HG03558 (cell line): Measurements from ENCODE around the gene TCF12.

ENCODE experiments used
- ATAC-seq: cut with Tn5 transposase; IDR thresholded peaks from one replicate; pipeline ENCODE4 v1.9.1; 2021; ENCODE audit warnings: moderate number of reproducible peaks; ENCODE audit not compliant: unreplicated experiment; ENCODE audit errors: extremely low read depth

Gene TCF12

DNA sequence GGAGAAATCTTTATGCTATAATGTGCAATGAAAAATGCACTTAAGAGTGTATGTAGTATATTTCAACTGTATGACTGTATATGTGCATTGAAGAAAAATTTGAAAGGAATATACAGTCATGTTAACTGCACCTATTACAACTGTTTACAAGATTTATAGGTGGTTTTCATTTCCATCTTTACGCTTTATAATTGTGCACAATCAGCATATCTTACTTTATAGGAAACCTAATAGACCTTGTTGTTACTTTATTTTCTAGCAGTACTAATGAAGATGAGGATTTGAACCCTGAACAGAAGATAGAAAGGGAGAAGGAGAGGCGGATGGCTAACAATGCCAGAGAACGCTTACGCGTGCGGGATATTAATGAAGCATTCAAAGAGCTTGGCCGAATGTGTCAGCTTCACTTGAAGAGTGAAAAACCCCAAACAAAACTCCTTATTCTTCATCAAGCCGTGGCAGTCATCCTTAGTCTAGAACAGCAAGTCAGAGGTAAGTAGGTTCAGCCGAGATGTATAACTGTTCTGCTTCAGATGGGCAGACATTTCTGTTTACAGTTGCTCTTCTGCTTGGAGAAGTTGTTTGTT, 354.4 kb downstream of the TCF12 start:
- no peak for ATAC-seq

GRCh38 chr15:57273402-57273801, 355.0 kb downstream of the TCF12 start:
- no peak for ATAC-seq

DNA sequence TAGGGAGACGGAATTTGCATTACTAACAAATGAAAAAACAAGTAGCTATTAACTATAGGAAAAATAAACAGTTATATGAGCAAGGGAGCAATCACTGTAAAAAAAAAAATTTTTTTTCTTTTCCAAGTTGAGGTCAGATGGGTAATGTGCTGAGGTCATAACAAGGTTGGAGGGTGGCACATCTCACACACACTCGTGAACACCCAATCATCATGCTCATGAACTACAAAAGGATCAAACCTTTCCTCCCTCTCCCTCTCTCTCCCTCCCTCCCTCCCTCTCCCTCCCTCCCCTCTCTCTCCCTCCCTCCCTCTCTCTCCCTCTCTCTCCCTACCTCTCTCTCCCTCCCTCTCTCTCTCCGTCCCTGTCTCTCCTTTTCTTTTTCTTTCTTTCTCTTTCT, 360.0 kb downstream of the TCF12 start:
- no peak for ATAC-seq

GRCh38 chr15:57280464-57280863, 362.0 kb downstream of the TCF12 start:
- ATAC-seq = no peak

DNA sequence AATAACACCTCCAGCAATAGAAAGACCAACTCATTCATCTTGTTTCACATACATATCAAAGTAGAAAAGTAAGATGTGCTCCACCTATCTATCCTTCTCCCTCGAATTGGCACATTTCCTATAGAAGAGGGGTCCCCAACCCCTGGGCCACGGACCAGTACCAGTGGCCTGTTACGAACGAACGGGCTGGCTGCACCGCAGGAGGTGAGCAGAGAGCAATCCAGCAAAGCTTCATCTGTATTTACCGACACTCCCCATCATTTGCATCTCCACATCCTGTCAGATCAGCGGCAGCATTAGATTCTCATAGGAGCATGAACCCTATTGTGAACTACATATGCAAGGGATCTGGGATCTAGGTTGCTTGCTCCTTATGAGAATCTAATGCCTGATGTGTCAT, 362.9 kb downstream of the TCF12 start:
- peak; percentile 44 for ATAC-seq

DNA sequence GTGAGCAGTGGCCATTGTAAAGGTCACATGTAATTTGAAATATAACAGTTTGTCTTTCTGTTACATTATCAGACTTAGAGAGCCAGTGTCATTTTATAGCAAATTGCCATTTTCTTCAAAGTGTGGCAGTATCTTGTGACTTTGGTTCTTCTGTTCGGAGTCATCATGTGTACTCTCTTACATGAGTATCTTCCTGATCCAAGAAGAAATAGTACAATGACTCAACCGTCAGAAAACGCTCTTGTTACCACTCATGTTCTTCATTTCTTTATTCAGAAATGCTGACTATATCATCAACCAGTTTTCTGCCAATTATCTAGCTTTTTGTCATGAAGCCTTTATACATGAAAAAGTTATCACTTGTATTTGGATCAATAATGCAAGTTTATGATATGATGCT, 364.2 kb downstream of the TCF12 start:
- no peak for ATAC-seq

DNA sequence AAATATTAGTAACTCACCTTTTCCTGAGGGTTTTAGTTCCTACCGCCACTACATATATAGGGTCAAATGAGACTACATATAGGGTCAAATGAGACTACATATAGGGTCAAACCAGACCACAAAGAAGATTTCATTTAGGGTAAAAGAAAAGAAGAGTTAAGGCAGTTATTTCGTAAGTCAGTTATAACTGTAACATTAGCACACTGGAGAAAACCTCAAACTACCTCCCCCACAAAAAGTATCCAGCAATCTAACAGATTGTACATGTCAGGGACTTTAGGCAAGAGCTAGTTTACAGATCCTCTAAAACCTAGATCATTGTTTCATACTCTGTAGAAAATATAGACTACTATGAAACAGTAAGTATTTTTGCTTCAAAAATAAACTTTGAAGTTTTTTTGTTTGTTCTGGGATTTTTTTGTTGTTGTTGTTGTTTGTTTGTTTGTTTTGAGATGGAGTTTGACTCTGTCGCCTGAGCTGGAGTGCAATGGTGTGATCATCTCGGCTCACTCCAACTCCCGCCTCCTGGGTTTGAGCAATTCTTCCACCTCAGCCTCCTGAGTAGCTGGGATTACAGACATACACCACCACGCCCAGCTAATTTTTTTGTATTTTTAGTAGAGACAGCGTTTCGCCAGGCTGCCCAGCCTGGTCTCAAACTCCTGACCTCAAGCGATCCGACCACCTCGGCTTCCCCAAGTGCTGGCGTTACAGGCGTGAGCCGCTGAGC, 365.5 kb downstream of the TCF12 start:
- ATAC-seq = no peak

- ATAC-seq = no peak
Observed at GRCh38 chr15:57284535-57284934, 366.1 kb downstream of the TCF12 start.

- ATAC-seq = no peak
Observed at GRCh38 chr15:57285386-57285785, 366.9 kb downstream of the TCF12 start.

- ATAC-seq = no peak
Observed at GRCh38 chr15:57286446-57287122, 368.1 kb downstream of the TCF12 start.

GRCh38 chr15:57287123-57287521, 368.7 kb downstream of the TCF12 start:
- ATAC-seq = no peak

DNA sequence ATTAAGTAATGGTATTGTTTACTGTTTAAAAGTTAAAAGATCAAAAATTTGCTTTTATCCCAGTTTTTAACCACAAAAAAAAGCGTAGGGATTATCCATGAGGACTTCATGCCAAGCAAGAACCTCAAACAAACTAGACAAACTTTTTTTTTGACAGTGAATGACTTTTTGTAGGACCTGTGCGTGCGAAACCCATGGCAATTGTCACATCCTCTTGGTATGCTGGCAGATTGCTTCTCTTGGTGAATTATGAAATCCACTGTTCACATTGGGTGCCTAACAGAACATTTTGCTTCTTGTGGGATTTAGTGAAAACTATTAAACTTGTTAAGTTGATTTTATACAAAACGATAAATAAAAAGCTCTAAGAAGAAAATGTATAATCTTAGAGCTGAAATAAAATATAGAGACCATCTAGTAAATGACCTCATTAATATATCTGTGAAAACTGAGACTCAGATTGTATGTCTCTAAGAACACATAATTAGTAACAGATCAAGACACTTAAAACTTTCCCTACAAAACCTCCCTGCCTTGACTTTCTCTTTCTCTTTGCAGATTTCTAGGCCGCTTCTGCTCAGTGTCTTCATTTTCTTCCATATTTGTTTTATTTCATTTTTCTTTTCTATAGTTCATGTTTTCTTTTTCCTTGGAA, 370.6 kb downstream of the TCF12 start:
- no peak for ATAC-seq

DNA sequence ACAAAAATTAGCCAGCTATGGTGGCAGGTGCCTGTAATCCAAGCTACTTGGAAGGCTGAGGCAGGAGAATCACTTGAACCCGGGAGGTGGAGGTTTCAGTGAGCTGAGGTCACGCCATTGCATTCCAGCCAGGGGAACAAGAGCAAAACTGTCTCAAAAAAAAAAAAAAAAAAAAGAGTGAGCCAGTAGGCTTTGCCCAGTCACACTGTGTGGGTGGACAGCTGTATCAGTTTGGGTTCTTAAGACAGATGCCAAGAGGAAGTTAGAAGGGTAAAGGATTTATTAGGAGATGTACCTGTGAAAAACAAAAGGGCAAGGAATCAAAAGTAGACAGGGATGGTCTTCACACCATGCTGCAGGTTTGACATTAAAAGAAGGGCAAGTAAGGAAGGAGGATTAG, 371.7 kb downstream of the TCF12 start:
- no peak for ATAC-seq

- ATAC-seq = no peak
Observed at GRCh38 chr15:57290826-57291225, 372.4 kb downstream of the TCF12 start.

DNA sequence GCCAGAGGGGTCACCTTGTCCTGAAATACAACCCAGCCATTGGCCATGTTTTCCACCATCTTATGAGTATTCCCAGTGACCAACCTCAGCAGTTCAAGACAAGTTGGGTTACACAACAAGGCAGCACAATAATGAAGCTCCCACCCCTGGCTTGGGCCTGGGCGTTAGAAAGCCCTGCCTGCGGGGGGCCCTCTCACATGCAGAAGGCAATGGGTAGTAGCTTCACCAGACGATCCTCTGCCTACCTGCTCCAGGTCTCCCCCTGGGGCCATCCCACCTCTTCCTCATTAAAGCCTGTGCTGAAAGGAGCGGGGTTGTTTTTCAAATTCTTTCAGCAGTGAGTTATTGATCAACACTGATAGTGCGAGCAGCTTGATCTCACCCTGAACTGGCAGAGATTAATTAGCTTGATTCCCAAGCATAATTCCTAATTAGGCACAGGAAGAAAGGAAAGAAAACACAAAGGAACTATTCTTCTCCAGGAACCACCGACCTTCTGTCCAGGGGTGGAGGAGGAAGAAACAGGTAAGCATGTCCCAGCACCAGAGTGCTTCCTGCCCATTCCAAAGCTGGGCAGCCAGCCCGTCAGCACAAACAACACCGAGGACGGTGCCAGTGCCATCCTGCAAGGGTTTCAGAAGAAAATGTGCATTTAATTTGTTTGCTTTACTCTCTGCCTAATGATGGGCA, 378.2 kb downstream of the TCF12 start:
- no peak for ATAC-seq

DNA sequence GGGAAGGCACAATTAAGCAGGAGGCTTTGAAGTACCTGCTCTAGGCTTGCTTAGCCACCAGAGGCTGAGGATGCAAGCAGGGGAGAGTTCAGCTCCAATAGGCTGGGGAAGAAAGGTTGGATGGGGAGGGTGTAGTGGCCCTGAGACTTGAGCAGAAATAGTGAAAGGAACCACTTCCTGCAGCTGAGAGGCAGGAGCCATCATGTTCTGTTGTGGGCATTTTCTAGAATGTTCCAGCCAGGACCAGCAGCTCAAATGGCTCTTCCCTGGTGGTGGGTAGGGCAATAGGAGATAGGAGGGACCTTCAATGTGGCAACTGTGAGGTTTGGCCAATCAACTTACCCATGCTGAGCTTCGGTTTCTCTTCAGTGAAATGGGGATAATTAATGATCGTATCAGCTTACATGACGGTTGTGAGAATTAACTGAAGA, 378.7 kb downstream of the TCF12 start:
- no peak for ATAC-seq

DNA sequence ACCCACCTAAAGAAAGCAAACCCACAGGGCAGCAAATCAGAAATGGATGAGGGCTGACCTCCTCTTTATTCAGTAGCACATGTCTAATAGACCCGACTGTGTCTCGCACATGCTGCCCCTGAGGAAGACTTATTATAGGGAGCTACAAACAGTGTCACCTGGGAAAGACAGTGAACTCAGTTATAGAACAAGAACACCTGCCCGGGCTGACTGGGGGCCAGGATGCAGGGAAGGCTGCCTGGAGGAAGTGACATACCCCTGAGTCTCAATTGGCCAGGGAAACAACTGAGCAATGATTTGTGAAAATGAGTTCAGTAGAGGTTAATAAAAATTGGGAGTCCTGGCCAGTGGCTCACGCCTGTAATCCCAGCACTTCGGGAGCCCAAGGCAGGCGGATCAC, 379.2 kb downstream of the TCF12 start:
- ATAC-seq = no peak

DNA sequence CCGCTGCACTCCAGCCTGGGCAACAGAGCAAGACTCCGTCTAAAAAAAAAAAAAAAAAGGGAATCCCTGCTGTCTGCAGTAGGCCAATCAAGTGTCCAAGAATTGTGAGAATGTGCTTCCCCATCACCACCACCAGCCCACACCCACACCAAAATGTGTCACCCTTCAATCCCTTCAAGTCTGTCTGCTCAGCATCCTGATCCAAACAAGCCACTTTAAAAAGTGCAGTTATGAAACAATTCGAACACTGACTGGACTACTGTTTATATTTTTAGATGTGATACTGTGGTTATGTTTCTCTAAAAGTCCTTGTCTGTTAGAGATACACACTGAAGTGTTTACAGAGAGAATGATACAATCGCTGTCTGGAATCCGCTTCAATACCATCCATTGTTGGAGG, 379.8 kb downstream of the TCF12 start:
- no peak for ATAC-seq

- ATAC-seq = no peak
Observed at GRCh38 chr15:57298843-57299550, 380.6 kb downstream of the TCF12 start.

GRCh38 chr15:57301307-57301706, 382.9 kb downstream of the TCF12 start:
- no peak for ATAC-seq
